ENCODE data around the gene PCDH9. TPM values are rescaled to one million over a fixed set of nuclear protein-coding genes. Genes with fewer than 3 reads are reported as not detected.

Gene PCDH9
- total RNA-seq, 1 donor from 2014 or later = 1.9 TPM

GRCh38 chr13:66914155-66914554, 316.0 kb downstream of the PCDH9 start:
- H3K9me3 Mint-ChIP-seq (ENCODE audit: unreplicated experiment) = no peaks in the 10 kb centered on the region

GRCh38 chr13:66911411-66911939, 318.7 kb downstream of the PCDH9 start:
- Mint-ChIP-seq H3K4me3 (ENCODE audit: unreplicated experiment) (no peak overlapping the region), H3K9me3 (ENCODE audit: unreplicated experiment) (no peaks in the 10 kb centered on the region), H3K36me3 (ENCODE audit: low read depth, unreplicated experiment) (no peaks in the 10 kb centered on the region), H3K27ac (ENCODE audit: unreplicated experiment) (no peak overlapping the region), H3K4me1 (ENCODE audit: unreplicated experiment) (peaks cover 4% of the 10 kb centered on the region), H3K27me3 (ENCODE audit: unreplicated experiment) (no peaks in the 10 kb centered on the region)
- TF ChIP-seq CTCF (IDR thresholded peaks at IDR 0.05; ENCODE audit: unreplicated experiment) = no peak
- DNase-seq (ENCODE audit: low spot score) = no peak

More at GRCh38 chr13:66914155-66914554, 316.0 kb downstream of the PCDH9 start:
- TF ChIP-seq CTCF (IDR thresholded peaks at IDR 0.05; ENCODE audit: unreplicated experiment) = no peak
- Mint-ChIP-seq H3K27ac (ENCODE audit: unreplicated experiment) (no peak overlapping the region), H3K4me3 (ENCODE audit: unreplicated experiment) (no peak overlapping the region), H3K4me1 (ENCODE audit: unreplicated experiment) (peaks cover 4% of the 10 kb centered on the region), H3K27me3 (ENCODE audit: unreplicated experiment) (peaks cover 3% of the 10 kb centered on the region), H3K36me3 (ENCODE audit: low read depth, unreplicated experiment) (no peaks in the 10 kb centered on the region)
- DNase-seq (ENCODE audit: low spot score) = no peak

- H3K9me3 Mint-ChIP-seq (ENCODE audit: unreplicated experiment) = no peaks in the 10 kb centered on the region
These were observed 330.2 kb downstream of the PCDH9 start for GRCh38 chr13:66899955-66900354.

GRCh38 chr13:66896933-66897332, 333.2 kb downstream of the PCDH9 start:
- Mint-ChIP-seq H3K9me3 (ENCODE audit: unreplicated experiment) (no peaks in the 10 kb centered on the region), H3K4me3 (ENCODE audit: unreplicated experiment) (no peak overlapping the region), H3K27ac (ENCODE audit: unreplicated experiment) (no peak overlapping the region), H3K36me3 (ENCODE audit: low read depth, unreplicated experiment) (no peaks in the 10 kb centered on the region), H3K27me3 (ENCODE audit: unreplicated experiment) (no peaks in the 10 kb centered on the region), H3K4me1 (ENCODE audit: unreplicated experiment) (no peaks in the 10 kb centered on the region)
- no peak for DNase-seq (ENCODE audit: low spot score)
- TF ChIP-seq CTCF (IDR thresholded peaks at IDR 0.05; ENCODE audit: unreplicated experiment) = no peak

More at GRCh38 chr13:66899955-66900354, 330.2 kb downstream of the PCDH9 start:
- Mint-ChIP-seq H3K27me3 (ENCODE audit: unreplicated experiment) (no peaks in the 10 kb centered on the region), H3K4me3 (ENCODE audit: unreplicated experiment) (no peak overlapping the region), H3K36me3 (ENCODE audit: low read depth, unreplicated experiment) (no peaks in the 10 kb centered on the region), H3K27ac (ENCODE audit: unreplicated experiment) (no peak overlapping the region), H3K4me1 (ENCODE audit: unreplicated experiment) (no peaks in the 10 kb centered on the region)
- TF ChIP-seq CTCF (IDR thresholded peaks at IDR 0.05; ENCODE audit: unreplicated experiment) = no peak
- DNase-seq (ENCODE audit: low spot score) = no peak

- H3K36me3 Mint-ChIP-seq (ENCODE audit: low read depth, unreplicated experiment) = no peaks in the 10 kb centered on the region
- DNase-seq (ENCODE audit: low spot score) = no peak
- no peaks in the 10 kb centered on the region for H3K27me3 Mint-ChIP-seq (ENCODE audit: unreplicated experiment)
- no peak for TF ChIP-seq CTCF (IDR thresholded peaks at IDR 0.05; ENCODE audit: unreplicated experiment)
- H3K4me1 Mint-ChIP-seq (ENCODE audit: unreplicated experiment) = no peaks in the 10 kb centered on the region
- H3K4me3 Mint-ChIP-seq (ENCODE audit: unreplicated experiment) = no peak overlapping the region
- no peak overlapping the region for H3K27ac Mint-ChIP-seq (ENCODE audit: unreplicated experiment)
- H3K9me3 Mint-ChIP-seq (ENCODE audit: unreplicated experiment) = no peaks in the 10 kb centered on the region
These were observed 334.4 kb downstream of the PCDH9 start for GRCh38 chr13:66895780-66896179.

All from endothelial cell (in vitro differentiated cells).